Ishikawa (cell line): ENCODE results near the gene SRRM2.

Source experiments
- CEBPB ChIP-seq: IDR thresholded peaks from 2 replicates; pipeline ENCODE4 v1.6.1; 2012
- CREB1 ChIP-seq: IDR thresholded peaks from 2 replicates; pipeline ENCODE4 v1.6.1; 2012; ENCODE audit warnings: low read depth
- EGR1 ChIP-seq: IDR thresholded peaks from 2 replicates; pipeline ENCODE4 v1.6.1; 2012
- EP300 ChIP-seq: IDR thresholded peaks from 2 replicates; pipeline ENCODE4 v1.6.1; 2012; ENCODE audit warnings: borderline replicate concordance
- FOXM1 ChIP-seq: IDR thresholded peaks from 2 replicates; pipeline ENCODE4 v1.6.1; 2012; ENCODE audit warnings: low read depth, borderline replicate concordance
- NFIC ChIP-seq: IDR thresholded peaks from 2 replicates; pipeline ENCODE4 v1.6.1; 2012
- RAD21 ChIP-seq: IDR thresholded peaks from 2 replicates; pipeline ENCODE4 v1.6.1; 2012; ENCODE audit warnings: low read depth
- TAF1 ChIP-seq: IDR thresholded peaks from 2 replicates; pipeline ENCODE4 v1.6.1; 2012; ENCODE audit warnings: low read depth, mild to moderate bottlenecking
- TCF12 ChIP-seq: IDR thresholded peaks from 2 replicates; pipeline ENCODE4 v1.6.1; 2012; ENCODE audit warnings: low read depth
- TEAD4 ChIP-seq: IDR thresholded peaks from 2 replicates; pipeline ENCODE4 v1.6.1; 2012
- YY1 ChIP-seq: IDR thresholded peaks from 2 replicates; pipeline ENCODE4 v1.6.1; 2012; ENCODE audit warnings: low read depth
- ZBTB7A ChIP-seq: IDR thresholded peaks from 2 replicates; pipeline ENCODE4 v1.6.1; 2012; ENCODE audit warnings: low read depth
- TF ChIP-seq, protein P1 (sequence below): IDR thresholded peaks from 2 replicates; pipeline ENCODE4 v1.6.1; 2012
- TF ChIP-seq, protein P2 (sequence below): IDR thresholded peaks from 2 replicates; pipeline ENCODE4 v1.6.1; 2012; ENCODE audit warnings: low read depth, mild to moderate bottlenecking
- TF ChIP-seq, protein P3 (sequence below): IDR thresholded peaks from 2 replicates; pipeline ENCODE4 v1.6.1; 2012

The SRRM2 gene

DNA sequence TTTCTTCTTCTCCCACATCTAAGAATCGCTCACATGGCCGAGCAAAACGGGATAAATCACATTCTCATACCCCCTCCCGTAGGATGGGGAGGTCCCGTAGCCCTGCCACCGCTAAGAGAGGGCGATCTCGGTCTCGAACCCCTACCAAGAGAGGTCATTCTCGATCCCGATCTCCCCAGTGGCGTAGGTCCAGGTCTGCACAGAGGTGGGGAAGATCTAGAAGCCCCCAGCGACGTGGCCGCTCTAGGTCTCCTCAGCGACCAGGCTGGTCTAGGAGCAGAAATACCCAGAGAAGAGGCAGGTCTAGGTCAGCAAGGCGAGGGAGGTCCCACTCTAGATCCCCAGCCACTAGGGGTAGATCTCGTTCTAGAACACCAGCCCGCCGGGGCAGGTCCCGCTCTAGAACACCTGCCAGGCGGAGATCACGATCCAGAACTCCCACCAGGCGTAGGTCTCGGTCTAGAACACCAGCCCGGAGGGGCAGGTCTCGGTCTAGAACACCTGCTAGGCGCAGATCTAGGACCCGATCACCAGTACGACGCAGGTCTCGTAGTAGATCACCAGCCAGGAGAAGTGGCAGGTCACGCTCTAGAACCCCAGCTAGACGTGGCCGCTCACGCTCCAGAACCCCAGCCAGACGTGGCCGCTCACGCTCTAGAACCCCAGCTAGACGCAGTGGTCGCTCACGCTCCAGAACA is 9.6 kb downstream of the SRRM2 start:
- no peak for TF ChIP-seq NFIC

DNA sequence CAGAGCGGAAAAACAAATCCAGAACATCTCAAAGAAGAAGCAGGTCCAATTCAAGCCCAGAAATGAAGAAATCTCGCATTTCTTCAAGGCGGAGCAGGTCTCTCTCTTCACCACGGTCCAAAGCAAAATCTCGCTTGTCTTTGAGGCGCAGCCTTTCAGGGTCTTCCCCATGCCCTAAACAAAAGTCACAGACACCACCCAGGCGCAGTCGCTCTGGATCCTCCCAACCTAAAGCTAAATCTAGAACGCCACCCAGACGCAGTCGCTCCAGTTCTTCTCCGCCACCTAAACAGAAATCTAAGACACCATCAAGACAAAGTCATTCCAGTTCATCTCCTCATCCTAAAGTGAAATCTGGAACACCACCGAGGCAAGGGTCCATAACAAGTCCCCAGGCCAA is 10.3 kb downstream of the SRRM2 start:
- TF ChIP-seq FOXM1 (no peak), YY1 (no peak), CREB1 (no peak), TEAD4 (no peak), EP300 (no peak), ZBTB7A (no peak), TCF12 (no peak)

DNA sequence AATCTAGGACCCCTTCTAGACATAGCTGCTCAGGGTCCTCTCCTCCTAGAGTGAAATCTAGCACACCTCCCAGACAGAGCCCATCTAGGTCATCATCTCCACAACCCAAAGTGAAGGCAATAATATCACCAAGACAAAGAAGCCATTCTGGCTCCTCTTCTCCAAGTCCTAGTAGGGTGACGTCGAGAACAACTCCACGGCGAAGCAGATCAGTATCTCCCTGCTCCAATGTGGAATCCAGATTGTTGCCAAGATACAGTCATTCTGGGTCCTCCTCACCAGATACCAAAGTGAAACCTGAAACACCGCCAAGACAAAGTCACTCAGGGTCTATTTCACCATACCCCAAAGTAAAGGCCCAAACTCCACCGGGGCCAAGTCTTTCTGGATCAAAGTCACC is 10.7 kb downstream of the SRRM2 start:
- TF ChIP-seq RAD21 (no peak), CEBPB (no peak), EGR1 (no peak), NFIC (no peak), TAF1 (no peak), TCF12 (no peak), TEAD4 (no peak), ZBTB7A (no peak), YY1 (no peak), FOXM1 (no peak), CREB1 (no peak), EP300 (no peak)
- TF ChIP-seq, protein P1, sequence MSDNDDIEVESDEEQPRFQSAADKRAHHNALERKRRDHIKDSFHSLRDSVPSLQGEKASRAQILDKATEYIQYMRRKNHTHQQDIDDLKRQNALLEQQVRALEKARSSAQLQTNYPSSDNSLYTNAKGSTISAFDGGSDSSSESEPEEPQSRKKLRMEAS, result no peak
- TF ChIP-seq, protein P2, sequence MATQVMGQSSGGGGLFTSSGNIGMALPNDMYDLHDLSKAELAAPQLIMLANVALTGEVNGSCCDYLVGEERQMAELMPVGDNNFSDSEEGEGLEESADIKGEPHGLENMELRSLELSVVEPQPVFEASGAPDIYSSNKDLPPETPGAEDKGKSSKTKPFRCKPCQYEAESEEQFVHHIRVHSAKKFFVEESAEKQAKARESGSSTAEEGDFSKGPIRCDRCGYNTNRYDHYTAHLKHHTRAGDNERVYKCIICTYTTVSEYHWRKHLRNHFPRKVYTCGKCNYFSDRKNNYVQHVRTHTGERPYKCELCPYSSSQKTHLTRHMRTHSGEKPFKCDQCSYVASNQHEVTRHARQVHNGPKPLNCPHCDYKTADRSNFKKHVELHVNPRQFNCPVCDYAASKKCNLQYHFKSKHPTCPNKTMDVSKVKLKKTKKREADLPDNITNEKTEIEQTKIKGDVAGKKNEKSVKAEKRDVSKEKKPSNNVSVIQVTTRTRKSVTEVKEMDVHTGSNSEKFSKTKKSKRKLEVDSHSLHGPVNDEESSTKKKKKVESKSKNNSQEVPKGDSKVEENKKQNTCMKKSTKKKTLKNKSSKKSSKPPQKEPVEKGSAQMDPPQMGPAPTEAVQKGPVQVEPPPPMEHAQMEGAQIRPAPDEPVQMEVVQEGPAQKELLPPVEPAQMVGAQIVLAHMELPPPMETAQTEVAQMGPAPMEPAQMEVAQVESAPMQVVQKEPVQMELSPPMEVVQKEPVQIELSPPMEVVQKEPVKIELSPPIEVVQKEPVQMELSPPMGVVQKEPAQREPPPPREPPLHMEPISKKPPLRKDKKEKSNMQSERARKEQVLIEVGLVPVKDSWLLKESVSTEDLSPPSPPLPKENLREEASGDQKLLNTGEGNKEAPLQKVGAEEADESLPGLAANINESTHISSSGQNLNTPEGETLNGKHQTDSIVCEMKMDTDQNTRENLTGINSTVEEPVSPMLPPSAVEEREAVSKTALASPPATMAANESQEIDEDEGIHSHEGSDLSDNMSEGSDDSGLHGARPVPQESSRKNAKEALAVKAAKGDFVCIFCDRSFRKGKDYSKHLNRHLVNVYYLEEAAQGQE, result no peak
- TF ChIP-seq, protein P3, sequence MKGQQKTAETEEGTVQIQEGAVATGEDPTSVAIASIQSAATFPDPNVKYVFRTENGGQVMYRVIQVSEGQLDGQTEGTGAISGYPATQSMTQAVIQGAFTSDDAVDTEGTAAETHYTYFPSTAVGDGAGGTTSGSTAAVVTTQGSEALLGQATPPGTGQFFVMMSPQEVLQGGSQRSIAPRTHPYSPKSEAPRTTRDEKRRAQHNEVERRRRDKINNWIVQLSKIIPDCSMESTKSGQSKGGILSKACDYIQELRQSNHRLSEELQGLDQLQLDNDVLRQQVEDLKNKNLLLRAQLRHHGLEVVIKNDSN, result no peak

DNA sequence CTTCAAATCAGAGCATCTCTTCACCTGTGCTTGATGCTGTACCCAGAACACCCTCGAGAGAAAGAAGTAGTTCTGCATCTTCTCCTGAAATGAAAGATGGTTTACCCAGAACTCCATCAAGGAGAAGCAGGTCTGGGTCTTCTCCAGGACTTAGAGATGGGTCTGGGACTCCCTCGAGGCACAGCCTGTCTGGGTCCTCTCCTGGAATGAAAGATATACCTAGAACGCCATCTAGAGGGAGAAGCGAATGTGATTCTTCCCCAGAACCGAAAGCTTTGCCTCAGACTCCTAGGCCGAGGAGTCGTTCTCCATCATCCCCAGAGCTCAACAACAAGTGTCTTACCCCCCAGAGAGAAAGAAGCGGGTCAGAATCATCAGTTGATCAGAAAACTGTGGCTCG is 12.3 kb downstream of the SRRM2 start:
- no peak for TF ChIP-seq TCF12
- no peak for TF ChIP-seq ZBTB7A
- TF ChIP-seq, protein P3, result no peak
- TF ChIP-seq CREB1, result no peak
- TF ChIP-seq NFIC, result no peak
- TF ChIP-seq YY1, result no peak
- TF ChIP-seq, protein P2, result no peak
- TF ChIP-seq FOXM1, result no peak
- no peak for TF ChIP-seq TEAD4
- no peak for TF ChIP-seq EGR1
- TF ChIP-seq TAF1, result no peak

DNA sequence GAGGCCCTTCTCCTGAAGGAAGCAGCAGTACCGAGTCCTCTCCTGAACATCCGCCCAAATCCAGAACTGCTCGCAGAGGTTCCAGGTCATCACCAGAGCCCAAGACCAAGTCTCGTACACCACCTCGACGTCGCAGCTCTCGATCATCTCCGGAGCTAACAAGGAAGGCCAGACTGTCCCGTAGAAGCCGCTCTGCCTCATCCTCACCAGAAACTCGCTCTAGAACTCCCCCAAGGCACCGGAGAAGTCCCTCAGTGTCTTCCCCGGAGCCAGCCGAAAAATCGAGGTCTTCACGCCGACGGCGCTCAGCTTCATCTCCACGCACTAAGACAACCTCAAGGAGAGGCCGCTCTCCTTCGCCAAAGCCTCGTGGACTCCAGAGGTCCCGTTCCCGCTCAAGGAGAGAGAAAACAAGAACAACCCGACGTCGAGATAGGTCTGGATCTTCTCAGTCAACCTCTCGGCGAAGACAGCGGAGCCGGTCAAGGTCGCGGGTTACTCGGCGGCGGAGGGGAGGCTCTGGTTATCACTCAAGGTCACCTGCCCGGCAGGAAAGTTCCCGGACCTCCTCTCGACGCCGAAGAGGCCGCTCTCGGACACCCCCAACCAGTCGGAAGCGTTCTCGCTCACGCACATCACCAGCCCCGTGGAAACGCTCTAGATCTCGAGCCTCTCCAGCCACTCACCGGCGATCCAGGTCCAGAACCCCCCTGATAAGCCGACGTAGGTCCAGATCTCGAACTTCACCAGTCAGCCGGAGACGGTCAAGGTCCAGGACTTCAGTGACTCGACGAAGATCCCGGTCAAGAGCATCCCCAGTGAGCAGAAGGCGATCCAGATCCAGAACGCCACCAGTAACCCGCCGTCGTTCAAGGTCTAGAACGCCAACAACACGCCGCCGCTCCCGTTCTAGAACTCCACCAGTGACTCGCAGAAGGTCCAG is 13.3 kb downstream of the SRRM2 start:
- TF ChIP-seq, protein P2, result no peak
- TF ChIP-seq NFIC, result no peak
- TF ChIP-seq RAD21, result no peak
- TF ChIP-seq, protein P3, result no peak
- TF ChIP-seq TCF12, result no peak
- TF ChIP-seq, protein P1, result no peak
- TF ChIP-seq FOXM1, result no peak
- TF ChIP-seq CREB1, result no peak
- TF ChIP-seq YY1, result no peak
- no peak for TF ChIP-seq EGR1
- TF ChIP-seq TEAD4, result no peak
- TF ChIP-seq TAF1, result no peak
- no peak for TF ChIP-seq ZBTB7A
- no peak for TF ChIP-seq CEBPB
- TF ChIP-seq EP300, result no peak
